ENCODE measurements around the gene SUN3. TPM values are rescaled to one million over a fixed set of nuclear protein-coding genes. Genes with fewer than 3 reads are reported as not detected.

The SUN3 gene
- total and polyA plus RNA-seq, 10 of the 15 experiments (the other 5 are each of a cell fraction or from before 2014, with no cell fraction given) = 0.29 to 0.48 TPM; not detected in 8

DNA sequence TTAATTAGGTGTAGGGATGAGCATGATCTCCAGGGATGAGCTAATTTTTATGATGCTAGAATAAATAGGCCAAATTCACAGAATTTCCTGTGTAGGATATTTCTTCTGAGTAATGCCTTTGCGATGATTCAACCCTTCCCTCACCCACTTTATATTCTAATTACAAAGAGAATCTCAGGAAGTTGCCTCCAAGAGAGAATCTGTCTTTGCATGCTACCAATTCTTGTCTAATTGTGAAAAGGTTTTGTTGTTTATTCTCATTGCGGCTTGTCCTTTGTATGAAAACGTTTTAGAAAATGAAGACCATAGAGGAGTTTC lies 12.7 kb upstream of the SUN3 start:
- DNase-seq (ENCODE audit: low read depth, low spot score) (no peak), ATAC-seq (no peak), FAIRE-seq (no peak)
- intact Hi-C loops (cut with micrococcal nuclease; ENCODE audit: unreplicated experiment) (no loop called here), in situ Hi-C loops (cut with MboI) (no loop called here)
- TF ChIP-seq POLR2A (IDR thresholded peaks at IDR 0.05; ENCODE audit: low read depth, low read length) (no peak), SMAD1 (IDR thresholded peaks at IDR 0.05; ENCODE audit: low read depth, partially characterized antibody) (no peak)
- no TSS peak for BruUV-seq (replicated peaks)
- Histone ChIP-seq H3K9me3 (replicated peaks; ENCODE audit: control insufficient read depth, insufficient read depth, low read length) (no peaks in the 10 kb centered on the region), H3K4me3 (no peak overlapping the region), H3K36me3 (ENCODE audit: control insufficient read depth in 2 of 2, insufficient read depth in 2 of 2, low read length in 1 of 2) (no peaks in the 10 kb centered on the region), H4K20me1 (ENCODE audit: control insufficient read depth, insufficient read depth) (no peaks in the 10 kb centered on the region), H2AFZ (ENCODE audit: control insufficient read depth, low read depth, low read length) (no peak overlapping the region), H3K79me2 (ENCODE audit: control insufficient read depth, insufficient read depth, low read length) (no peaks in the 10 kb centered on the region), H3K4me1 (ENCODE audit: control insufficient read depth, insufficient read depth, low read length) (no peaks in the 10 kb centered on the region), H3K27me3 (replicated peaks in 1 of 2; ENCODE audit: control insufficient read depth in 2 of 2, insufficient read depth in 2 of 2, low read length in 1 of 2) (0 out of 4 replicates have a peak, but pooled peaks cover 0 to 2% of the 10 kb centered on the region in 2 experiments), H3K9ac (ENCODE audit: control insufficient read depth, insufficient read depth, low read length) (no peak overlapping the region), H3K27ac (ENCODE audit: control insufficient read depth, insufficient read depth) (no peak overlapping the region), H3K4me2 (ENCODE audit: control insufficient read depth, insufficient read depth) (no peak overlapping the region)
- CTCF ChIA-PET = no interaction called here
- 60% methylated on average over 3 of the region's 3 CpGs for whole genome bisulfite sequencing (ENCODE audit: insufficient coverage, insufficient replicate concordance, low lambda C conversion rate, missing lambda C conversion rate)
- POLR2A ChIA-PET = no interaction called here
- RAD21 ChIA-PET (ENCODE audit: unreplicated experiment) = no interaction called here
- SMC1A ChIA-PET (ENCODE audit: uncharacterized antibody, unreplicated experiment) = no interaction called here

DNA sequence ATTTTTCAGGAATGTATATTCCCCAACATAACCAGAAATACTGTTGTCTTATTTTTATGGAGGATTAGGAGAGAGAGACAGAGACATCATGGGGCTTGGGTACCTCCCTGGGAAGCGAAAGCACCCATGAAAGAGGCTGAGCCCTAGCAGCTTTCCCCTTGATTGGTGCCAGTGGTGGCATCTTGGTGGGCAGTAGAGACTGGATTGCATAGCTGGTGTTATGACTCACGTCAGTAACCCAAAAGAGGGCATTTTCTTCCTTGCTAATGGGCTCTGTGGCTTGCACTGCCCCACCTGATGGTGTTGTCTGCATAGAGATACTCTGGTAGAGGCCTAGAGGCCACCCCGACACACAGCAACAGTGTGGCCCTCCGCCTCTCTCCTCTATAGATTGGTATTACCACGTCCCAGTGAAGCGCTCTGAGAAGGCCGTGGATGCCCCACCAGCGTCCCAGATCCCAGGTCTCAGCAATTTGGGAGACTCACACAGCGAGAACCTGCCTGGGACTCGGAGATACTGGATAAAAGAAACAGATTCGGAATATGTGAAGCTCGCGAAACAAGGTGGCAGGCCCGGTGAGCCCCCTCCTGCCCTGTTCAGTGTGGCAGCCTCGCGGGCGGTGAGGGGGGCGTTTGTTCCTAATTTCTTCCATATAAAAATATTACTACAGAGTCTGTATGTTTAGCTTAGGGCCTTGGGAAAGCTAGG lies 12.2 kb upstream of the SUN3 start:
- WGBS (ENCODE audit: insufficient coverage, insufficient replicate concordance, low lambda C conversion rate, missing lambda C conversion rate) = 53% methylated on average over 18 of the region's 18 CpGs
- Histone ChIP-seq H3K36me3 (ENCODE audit: control insufficient read depth in 2 of 2, insufficient read depth in 2 of 2, low read length in 1 of 2) (no peaks in the 10 kb centered on the region), H3K4me1 (ENCODE audit: control insufficient read depth, insufficient read depth, low read length) (no peaks in the 10 kb centered on the region), H3K9me3 (replicated peaks; ENCODE audit: control insufficient read depth, insufficient read depth, low read length) (no peaks in the 10 kb centered on the region), H3K4me2 (ENCODE audit: control insufficient read depth, insufficient read depth) (no peak overlapping the region), H3K79me2 (ENCODE audit: control insufficient read depth, insufficient read depth, low read length) (no peaks in the 10 kb centered on the region), H4K20me1 (ENCODE audit: control insufficient read depth, insufficient read depth) (no peaks in the 10 kb centered on the region), H3K9ac (ENCODE audit: control insufficient read depth, insufficient read depth, low read length) (no peak overlapping the region), H3K27ac (ENCODE audit: control insufficient read depth, insufficient read depth) (no peak overlapping the region), H3K4me3 (no peak overlapping the region), H2AFZ (ENCODE audit: control insufficient read depth, low read depth, low read length) (no peak overlapping the region), H3K27me3 (replicated peaks in 1 of 2; ENCODE audit: control insufficient read depth in 2 of 2, insufficient read depth in 2 of 2, low read length in 1 of 2) (peaks cover 3 to 4% of the 10 kb centered on the region in 2 experiments; a peak in 3 of 4 replicates)
- FAIRE-seq = no peak
- CTCF ChIA-PET = no interaction called here
- RAD21 ChIA-PET (ENCODE audit: unreplicated experiment) = no interaction called here
- ATAC-seq = no peak
- POLR2A ChIA-PET = no interaction called here
- intact Hi-C loops (cut with micrococcal nuclease; ENCODE audit: unreplicated experiment) = no loop called here
- TF ChIP-seq CEBPB (IDR thresholded peaks at IDR 0.05; ENCODE audit: borderline replicate concordance in 1 of 2, low read depth in 2 of 2, low read length in 2 of 2) (no peak), FOXM1 (IDR thresholded peaks at IDR 0.05; ENCODE audit: low read depth, low read length) (no peak), ATF7 (IDR thresholded peaks at IDR 0.05; ENCODE audit: low read depth) (no peak), SIX5 (IDR thresholded peaks at IDR 0.05; ENCODE audit: low read depth, low read length, severe bottlenecking) (no peak), HDAC6 (IDR thresholded peaks at IDR 0.05; ENCODE audit: unreplicated experiment) (no peak), POU2F2 (IDR thresholded peaks at IDR 0.05; ENCODE audit: borderline replicate concordance, low read depth, low read length) (no peak), MYB (IDR thresholded peaks at IDR 0.05; ENCODE audit: borderline replicate concordance, low read depth, low read length) (no peak), HCFC1 (IDR thresholded peaks at IDR 0.05; ENCODE audit: low read length) (no peak), RB1 (IDR thresholded peaks at IDR 0.05; ENCODE audit: borderline replicate concordance) (no peak), YY1 (IDR thresholded peaks at IDR 0.05; ENCODE audit: low read depth, low read length) (no peak), EP300 (IDR thresholded peaks at IDR 0.05; ENCODE audit: borderline replicate concordance in 1 of 2, control insufficient read depth in 1 of 2, low read depth in 2 of 2, low read length in 2 of 2) (no peak), HDAC2 (IDR thresholded peaks at IDR 0.05) (no peak), SMC3 (IDR thresholded peaks at IDR 0.05; ENCODE audit: borderline replicate concordance, low read length) (no peak)
- TF ChIP-seq, protein P1, sequence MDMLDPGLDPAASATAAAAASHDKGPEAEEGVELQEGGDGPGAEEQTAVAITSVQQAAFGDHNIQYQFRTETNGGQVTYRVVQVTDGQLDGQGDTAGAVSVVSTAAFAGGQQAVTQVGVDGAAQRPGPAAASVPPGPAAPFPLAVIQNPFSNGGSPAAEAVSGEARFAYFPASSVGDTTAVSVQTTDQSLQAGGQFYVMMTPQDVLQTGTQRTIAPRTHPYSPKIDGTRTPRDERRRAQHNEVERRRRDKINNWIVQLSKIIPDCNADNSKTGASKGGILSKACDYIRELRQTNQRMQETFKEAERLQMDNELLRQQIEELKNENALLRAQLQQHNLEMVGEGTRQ (IDR thresholded peaks at IDR 0.05; ENCODE audit: borderline replicate concordance, low read depth, low read length) = no peak
- TF ChIP-seq, protein P2, sequence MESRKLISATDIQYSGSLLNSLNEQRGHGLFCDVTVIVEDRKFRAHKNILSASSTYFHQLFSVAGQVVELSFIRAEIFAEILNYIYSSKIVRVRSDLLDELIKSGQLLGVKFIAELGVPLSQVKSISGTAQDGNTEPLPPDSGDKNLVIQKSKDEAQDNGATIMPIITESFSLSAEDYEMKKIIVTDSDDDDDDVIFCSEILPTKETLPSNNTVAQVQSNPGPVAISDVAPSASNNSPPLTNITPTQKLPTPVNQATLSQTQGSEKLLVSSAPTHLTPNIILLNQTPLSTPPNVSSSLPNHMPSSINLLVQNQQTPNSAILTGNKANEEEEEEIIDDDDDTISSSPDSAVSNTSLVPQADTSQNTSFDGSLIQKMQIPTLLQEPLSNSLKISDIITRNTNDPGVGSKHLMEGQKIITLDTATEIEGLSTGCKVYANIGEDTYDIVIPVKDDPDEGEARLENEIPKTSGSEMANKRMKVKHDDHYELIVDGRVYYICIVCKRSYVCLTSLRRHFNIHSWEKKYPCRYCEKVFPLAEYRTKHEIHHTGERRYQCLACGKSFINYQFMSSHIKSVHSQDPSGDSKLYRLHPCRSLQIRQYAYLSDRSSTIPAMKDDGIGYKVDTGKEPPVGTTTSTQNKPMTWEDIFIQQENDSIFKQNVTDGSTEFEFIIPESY (IDR thresholded peaks at IDR 0.05) = no peak
- SMC1A ChIA-PET (ENCODE audit: uncharacterized antibody, unreplicated experiment) = no interaction called here
- no TSS peak for BruUV-seq (replicated peaks)
- DNase-seq (ENCODE audit: low read depth, low spot score) = no peak
- in situ Hi-C loops (cut with MboI) = no loop called here

Measured in GM12878 (cell line).